ENCODE results near the gene RIMKLB. TPM values are rescaled to one million over a fixed set of nuclear protein-coding genes. Genes with fewer than 3 reads are reported as not detected.
"Not testable (repeated sequence)": the region's sequence is repeated elsewhere in the genome, so short reads cannot be mapped to it uniquely, and the experiment has no call there.

Gene RIMKLB
- total and polyA plus RNA-seq, 2 of the 4 experiments (the other 2 are of a cell fraction): 12.5 to 18.8 TPM

DNA sequence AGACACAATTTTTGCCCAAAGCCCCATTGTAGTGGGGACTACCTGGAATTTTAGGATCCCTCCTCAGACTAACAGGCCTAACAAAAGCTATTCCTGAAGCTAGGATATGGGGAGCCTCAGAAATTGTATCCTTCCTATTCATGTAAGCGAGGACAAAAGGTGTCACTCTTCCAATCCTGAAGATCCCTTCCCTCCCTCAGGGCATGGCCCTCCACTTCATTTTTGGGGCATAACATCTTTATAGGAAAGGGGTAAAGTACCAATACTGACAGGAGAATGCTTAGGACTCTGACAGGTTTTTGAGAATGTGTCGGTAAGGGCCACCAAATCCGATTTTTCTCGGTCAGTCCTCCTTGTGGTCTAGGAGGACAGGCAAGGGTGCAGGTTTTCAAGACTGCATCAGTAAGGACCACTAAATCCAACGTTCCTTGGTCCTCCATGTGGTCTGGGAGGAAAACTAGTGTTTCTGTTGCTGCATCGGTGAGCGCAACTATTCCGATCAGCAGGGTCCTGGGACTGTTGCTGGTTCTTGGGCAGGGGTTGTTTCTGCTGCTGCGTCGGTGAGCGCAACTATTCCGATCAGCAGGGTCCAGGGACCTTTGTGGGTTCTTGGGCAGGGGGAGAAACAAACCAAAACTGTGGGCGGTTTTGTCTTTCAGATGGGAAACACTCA, 91.7 kb downstream of the RIMKLB start:
- CTCF ChIA-PET; H2BK15ac ChIP-seq (ENCODE audit: low read depth, low read length); H3K14ac ChIP-seq (replicated peaks; ENCODE audit: low read depth, low read length); DNase-seq; BruUV-seq (replicated peaks); H3K4ac ChIP-seq (ENCODE audit: low read depth, low read length); H2BK20ac ChIP-seq (ENCODE audit: low read depth, low read length); H4K20me1 ChIP-seq (ENCODE audit: insufficient read depth, low read length); H3K9me1 ChIP-seq (ENCODE audit: insufficient read depth, low read length); H3K27me3 ChIP-seq (ENCODE audit: control insufficient read depth, insufficient read depth, low read length); H3K27ac ChIP-seq (ENCODE audit: insufficient read depth, low read length); H3K79me1 ChIP-seq (ENCODE audit: low read depth in 1 of 2, low read length in 2 of 2); H2AK5ac ChIP-seq (ENCODE audit: low read depth, low read length); H3K9me3 ChIP-seq (ENCODE audit: control insufficient read depth, insufficient read depth, low read length); H3K23ac ChIP-seq (ENCODE audit: low read depth, low read length); H4K5ac ChIP-seq (ENCODE audit: low read depth, low read length); in situ Hi-C loops (cut with MboI; ENCODE audit: low sequenced_read_pairs); intact Hi-C loops (cut with micrococcal nuclease); H2BK5ac ChIP-seq (ENCODE audit: low read depth, low read length, poor library complexity, severe bottlenecking); H3K36me3 ChIP-seq (ENCODE audit: control insufficient read depth, insufficient read depth, low read length); H3K4me1 ChIP-seq (ENCODE audit: control insufficient read depth, insufficient read depth, low read length); H3K9ac ChIP-seq (ENCODE audit: low read depth, low read length); H4K8ac ChIP-seq (ENCODE audit: low read depth in 2 of 2, low read length in 2 of 2); H3K4me3 ChIP-seq (ENCODE audit: insufficient read depth, low read depth, low read length); ATAC-seq (ENCODE audit: low read depth); H2AK9ac ChIP-seq (replicated peaks; ENCODE audit: low read depth, low read length, poor library complexity); dilution Hi-C loops (cut with HindIII; ENCODE audit: low sequenced_read_pairs, unreplicated experiment); H3K4me2 ChIP-seq (ENCODE audit: low read depth, low read length); H2BK120ac ChIP-seq (ENCODE audit: low read depth, low read length); H4K91ac ChIP-seq (ENCODE audit: insufficient read depth, low read depth, low read length); H3K18ac ChIP-seq (ENCODE audit: low read depth, low read length); H2AFZ ChIP-seq (replicated peaks; ENCODE audit: low read length, poor library complexity); H3K56ac ChIP-seq (ENCODE audit: extremely low read depth, insufficient read depth, low read length); POLR2A ChIA-PET (ENCODE audit: unreplicated experiment): not testable (repeated sequence)
- WGBS, 2 experiments (ENCODE audit: extremely low coverage in 2 of 2, insufficient read length in 1 of 2): 87% methylated on average over 3 of the region's 13 CpGs; no CpG with 5 or more reads in 1 of the 2 experiments

DNA sequence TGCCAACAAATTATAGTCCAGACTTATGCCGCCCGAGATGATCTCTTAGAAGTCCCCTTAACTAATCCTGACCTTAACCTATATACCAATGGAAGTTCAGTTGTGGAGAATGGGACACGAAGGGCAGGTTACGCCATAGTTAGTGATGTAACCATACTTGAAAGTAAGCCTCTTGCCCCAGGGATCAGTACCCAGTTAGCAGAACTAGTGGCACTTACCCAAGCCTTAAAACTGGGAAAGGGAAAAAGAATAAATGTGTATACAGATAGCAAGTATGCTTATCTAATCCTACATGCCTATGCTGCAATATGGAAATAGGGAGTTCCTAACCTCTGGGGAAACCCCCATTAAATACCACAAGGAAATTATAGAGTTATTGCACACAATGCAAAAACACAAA, 95.4 kb downstream of the RIMKLB start:
- not testable (repeated sequence) for ATAC-seq (ENCODE audit: low read depth); H3K14ac ChIP-seq (replicated peaks; ENCODE audit: low read depth, low read length)

More for the DNA sequence above, 95.4 kb downstream of the RIMKLB start:
- H3K23ac ChIP-seq (ENCODE audit: low read depth, low read length); H4K8ac ChIP-seq (ENCODE audit: low read depth in 2 of 2, low read length in 2 of 2); H3K4me2 ChIP-seq (ENCODE audit: low read depth, low read length); CTCF ChIA-PET; DNase-seq; H4K20me1 ChIP-seq (ENCODE audit: insufficient read depth, low read length); H3K56ac ChIP-seq (ENCODE audit: extremely low read depth, insufficient read depth, low read length); H3K36me3 ChIP-seq (ENCODE audit: control insufficient read depth, insufficient read depth, low read length); POLR2A ChIA-PET (ENCODE audit: unreplicated experiment); H3K27ac ChIP-seq (ENCODE audit: insufficient read depth, low read length); H2BK120ac ChIP-seq (ENCODE audit: low read depth, low read length); H3K79me1 ChIP-seq (ENCODE audit: low read depth in 1 of 2, low read length in 2 of 2); H3K4me3 ChIP-seq (ENCODE audit: insufficient read depth, low read depth, low read length); H4K91ac ChIP-seq (ENCODE audit: insufficient read depth, low read depth, low read length); H2AK9ac ChIP-seq (replicated peaks; ENCODE audit: low read depth, low read length, poor library complexity); H3K18ac ChIP-seq (ENCODE audit: low read depth, low read length); dilution Hi-C loops (cut with HindIII; ENCODE audit: low sequenced_read_pairs, unreplicated experiment); H3K9me3 ChIP-seq (ENCODE audit: control insufficient read depth, insufficient read depth, low read length); H2BK20ac ChIP-seq (ENCODE audit: low read depth, low read length); H2BK15ac ChIP-seq (ENCODE audit: low read depth, low read length); H4K5ac ChIP-seq (ENCODE audit: low read depth, low read length); H3K4me1 ChIP-seq (ENCODE audit: control insufficient read depth, insufficient read depth, low read length); H3K9ac ChIP-seq (ENCODE audit: low read depth, low read length); BruUV-seq (replicated peaks); H2AFZ ChIP-seq (replicated peaks; ENCODE audit: low read length, poor library complexity); H3K4ac ChIP-seq (ENCODE audit: low read depth, low read length); H3K9me1 ChIP-seq (ENCODE audit: insufficient read depth, low read length); intact Hi-C loops (cut with micrococcal nuclease); in situ Hi-C loops (cut with MboI; ENCODE audit: low sequenced_read_pairs); H2BK5ac ChIP-seq (ENCODE audit: low read depth, low read length, poor library complexity, severe bottlenecking); H2AK5ac ChIP-seq (ENCODE audit: low read depth, low read length); H3K27me3 ChIP-seq (ENCODE audit: control insufficient read depth, insufficient read depth, low read length): not testable (repeated sequence)
- no CpG with 5 or more reads among the region's 4 CpGs for WGBS, 2 experiments (ENCODE audit: extremely low coverage in 2 of 2, insufficient read length in 1 of 2)
